Ovary (tissue), 9 donors: Measurements from ENCODE around the gene NPPC. TPM values are rescaled to one million over a fixed set of nuclear protein-coding genes. Genes with fewer than 3 reads are reported as not detected.

ENCODE experiments used
- DNase-seq, 5 donors: peaks; one replicate each; pipeline ENCODE4 v3.0.0-alpha.2; 2019 to 2020
- H3K27ac ChIP-seq, 2 donors: fragments of 200-600 bp; one replicate each; pipeline versions ENCODE4 v1.5.1 to v1.8.0; 2019 to 2022
- H3K27me3 ChIP-seq: fragments of 200-600 bp; one replicate; pipeline ENCODE4 v1.8.0; 2022
- H3K36me3 ChIP-seq: fragments of 200-600 bp; sonication (generic); one replicate; pipeline ENCODE4 v1.5.1; 2019
- H3K4me1 ChIP-seq: one replicate; pipeline ENCODE4 v1.8.1; 2013; ENCODE audit warnings: mild to moderate bottlenecking, moderate library complexity; ENCODE audit not compliant: insufficient read depth
- H3K4me3 ChIP-seq: fragments of 200-600 bp; sonication (generic); one replicate; pipeline ENCODE4 v1.5.1; 2017
- H3K9me3 ChIP-seq, 2 donors: fragments of 200-600 bp in 1 of 2; sonication (generic) in 1 of 2; one replicate each; pipeline versions ENCODE4 v1.5.1 to v1.8.1; 2013 to 2019; ENCODE audit warnings: mild to moderate bottlenecking in 1 of 2, moderate library complexity in 1 of 2
- EP300 ChIP-seq: sonication (generic); formaldehyde crosslinking; IDR thresholded peaks from one replicate; pipeline ENCODE4 v1.6.1; 2017; ENCODE audit warnings: antibody characterized with exemption
- POLR2A ChIP-seq: fragments of 450-650 bp; IDR thresholded peaks from one replicate; pipeline ENCODE4 v1.6.1; 2017; ENCODE audit warnings: antibody characterized with exemption, mild to moderate bottlenecking, moderate library complexity
- WGBS, 3 donors: extraction: QIAGEN DNeasy Blood & Tissue Kit in 1 of 3; methylation state at CpG; one replicate each; pipeline versions ENCODE4 v1.1.5 to v1.1.7; 2013 to 2017; 5-methylcytosine and 5-hydroxymethylcytosine counted together
- intact Hi-C, 4 donors: fragments of 100-400 bp; cut with DNase I; formaldehyde crosslinking; loops; one replicate each; pipeline versions ENCODE4 v1.11.0 to v1.15.1; 2022 to 2023
- polyA plus RNA-seq, 2 donors: library from polyadenylated mRNA; stranded (reverse); fragments of 200-250 nt in 1 of 2; fragments of 350-450 nt in 1 of 2; fragmentation: Illumina TruSeq in 1 of 2; extraction: RNeasy Lipid Tissue Mini Kit (QIAGEN cat#74804) in 1 of 2; gene quantifications; one replicate each; pipeline ENCODE4 v1.2.3, GENCODE V29; 2013 to 2014
- total RNA-seq, 7 donors: library from RNA; depleted of rRNA in 2 of 7; stranded (reverse); fragments of >200 nt in 2 of 7; fragmentation: NEBNext Ultra II Directional in 3 of 7; extraction: Animal tissue kit (Norgen Biotek cat#: 25700) in 3 of 7; gene quantifications; one replicate each; pipeline versions ENCODE4 v1.1.0 to v1.2.4, GENCODE V29; 2016 to 2023
- TF ChIP-seq, protein P1 (sequence below), 3 donors: fragments of 450-650 bp in 2 of 3; fragments of 200-600 bp in 1 of 3; IDR thresholded peaks; one replicate each; pipeline versions ENCODE4 v1.5.1 to v1.8.0; 2016 to 2022; ENCODE audit warnings: antibody characterized with exemption in 3 of 3, mild to moderate bottlenecking in 1 of 3
- donor health status: DM: no; HTN: no; CAD: no; lungs with moderate emphysema.
- donor health status: DM: no; HTN: no; CAD: no.
- donor health status: Bipolar disorder and iron deficiency.
- donor health status: DM: yes; HTN: yes; CAD: no.
- donor health status: DM: no; HTN: no; CAD: no.
- donor health status: DM: yes; HTN: yes; CAD: no.

Gene NPPC
- total and polyA plus RNA-seq, 9 donors, result 0.18 to 4.3 (median 0.49) TPM; not detected in 3

DNA sequence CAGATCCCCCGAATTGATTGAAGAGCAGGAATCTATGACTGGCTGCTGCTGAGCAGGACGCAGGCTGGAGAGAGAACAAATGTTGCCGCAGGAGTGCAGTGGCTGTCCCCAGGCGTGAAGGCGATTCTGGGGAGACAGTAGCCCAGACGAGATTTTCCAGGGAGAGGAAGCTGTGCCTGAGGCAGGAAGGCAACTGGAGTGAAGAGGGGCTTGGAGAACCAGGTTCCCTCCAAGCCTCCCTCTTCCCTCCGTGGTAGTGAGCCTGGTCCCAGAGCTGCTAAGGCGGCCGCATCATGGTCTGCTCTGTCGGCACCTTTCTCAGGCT is 1.3 kb upstream of the NPPC start:
- no peak overlapping the region for H3K27ac ChIP-seq
- no peak overlapping the region for H3K4me3 ChIP-seq
- 71 to 76% (median 72%) methylated on average over 10 of the region's 10 CpGs for WGBS, 3 donors
- intact Hi-C loops, result loop anchor here (5.0 to 10.0 kb wide), 4 partner anchors 215 to 597 kb away; partner anchors contain the start of genes CHRND (in 2 of the 4) and PRSS56 (in 2 of the 4)
- H3K9me3 ChIP-seq, result no peaks in the 10 kb centered on the region
- peaks cover 6% of the 10 kb centered on the region for H3K4me1 ChIP-seq
- no peak for TF ChIP-seq POLR2A
- no peak for TF ChIP-seq EP300
- TF ChIP-seq, protein P1, sequence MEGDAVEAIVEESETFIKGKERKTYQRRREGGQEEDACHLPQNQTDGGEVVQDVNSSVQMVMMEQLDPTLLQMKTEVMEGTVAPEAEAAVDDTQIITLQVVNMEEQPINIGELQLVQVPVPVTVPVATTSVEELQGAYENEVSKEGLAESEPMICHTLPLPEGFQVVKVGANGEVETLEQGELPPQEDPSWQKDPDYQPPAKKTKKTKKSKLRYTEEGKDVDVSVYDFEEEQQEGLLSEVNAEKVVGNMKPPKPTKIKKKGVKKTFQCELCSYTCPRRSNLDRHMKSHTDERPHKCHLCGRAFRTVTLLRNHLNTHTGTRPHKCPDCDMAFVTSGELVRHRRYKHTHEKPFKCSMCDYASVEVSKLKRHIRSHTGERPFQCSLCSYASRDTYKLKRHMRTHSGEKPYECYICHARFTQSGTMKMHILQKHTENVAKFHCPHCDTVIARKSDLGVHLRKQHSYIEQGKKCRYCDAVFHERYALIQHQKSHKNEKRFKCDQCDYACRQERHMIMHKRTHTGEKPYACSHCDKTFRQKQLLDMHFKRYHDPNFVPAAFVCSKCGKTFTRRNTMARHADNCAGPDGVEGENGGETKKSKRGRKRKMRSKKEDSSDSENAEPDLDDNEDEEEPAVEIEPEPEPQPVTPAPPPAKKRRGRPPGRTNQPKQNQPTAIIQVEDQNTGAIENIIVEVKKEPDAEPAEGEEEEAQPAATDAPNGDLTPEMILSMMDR (IDR thresholded peaks at IDR 0.05), result no peak
- H3K36me3 ChIP-seq, result no peaks in the 10 kb centered on the region
- no peak for DNase-seq
- H3K27me3 ChIP-seq, result no peaks in the 10 kb centered on the region

DNA sequence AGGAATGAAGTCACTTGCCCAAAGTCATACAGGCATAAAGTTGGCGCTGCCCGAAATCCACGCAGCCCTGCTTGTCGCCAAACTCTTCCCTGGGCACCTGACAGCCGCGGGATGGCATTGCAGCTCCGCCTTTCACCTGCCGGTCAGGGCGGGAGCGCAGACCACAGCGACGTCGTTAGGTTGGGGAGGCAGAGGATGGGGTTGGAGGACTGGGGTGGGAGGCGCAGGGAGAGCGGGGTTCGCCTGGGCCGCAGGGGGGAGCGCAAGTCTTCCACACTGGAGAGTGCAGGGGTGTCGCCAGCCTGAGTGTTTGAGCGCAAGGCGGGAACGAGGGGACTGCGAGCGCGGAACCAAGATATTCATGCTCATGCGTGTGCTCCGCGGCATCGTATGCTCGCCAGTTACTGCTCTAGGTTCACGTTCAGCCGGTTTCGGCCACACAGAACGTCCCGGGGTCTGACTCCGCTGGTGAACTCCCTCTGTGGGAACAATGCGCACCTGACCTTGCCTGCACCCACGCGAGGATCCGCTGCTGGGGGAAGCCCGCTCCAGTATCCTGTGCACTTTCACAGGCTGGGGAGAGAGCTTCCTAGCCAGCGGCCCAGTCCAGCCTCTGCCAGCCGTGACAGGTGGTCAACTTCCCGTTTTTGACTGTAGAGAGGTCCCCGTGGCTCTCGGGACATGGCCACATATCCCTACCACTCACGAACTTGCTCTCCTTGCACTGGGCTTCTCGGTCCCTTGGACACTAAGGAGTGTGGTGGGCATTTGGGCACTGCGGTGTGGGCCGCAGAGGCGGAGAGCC is 767 bp upstream of the NPPC start:
- intact Hi-C loops, result loop anchor here (5.0 to 10.0 kb wide), 4 partner anchors 215 to 598 kb away; partner anchors contain the start of genes CHRND (in 2 of the 4) and PRSS56 (in 2 of the 4)
- Histone ChIP-seq H3K4me1 (peaks cover 6% of the 10 kb centered on the region), H3K27ac (no peak overlapping the region), H3K9me3 (no peaks in the 10 kb centered on the region), H3K36me3 (no peaks in the 10 kb centered on the region), H3K4me3 (peak overlapping the region; percentile 9), H3K27me3 (no peaks in the 10 kb centered on the region)
- TF ChIP-seq, protein P1 (IDR thresholded peaks at IDR 0.05), result no peak
- TF ChIP-seq EP300 (no peak), POLR2A (no peak)
- WGBS, 3 donors, result 7 to 10% (median 9%) methylated on average over 48 to 51 of the region's 51 CpGs
- peak in 4 of 5 donors; percentile 14 to 53 (median 46) for DNase-seq

DNA sequence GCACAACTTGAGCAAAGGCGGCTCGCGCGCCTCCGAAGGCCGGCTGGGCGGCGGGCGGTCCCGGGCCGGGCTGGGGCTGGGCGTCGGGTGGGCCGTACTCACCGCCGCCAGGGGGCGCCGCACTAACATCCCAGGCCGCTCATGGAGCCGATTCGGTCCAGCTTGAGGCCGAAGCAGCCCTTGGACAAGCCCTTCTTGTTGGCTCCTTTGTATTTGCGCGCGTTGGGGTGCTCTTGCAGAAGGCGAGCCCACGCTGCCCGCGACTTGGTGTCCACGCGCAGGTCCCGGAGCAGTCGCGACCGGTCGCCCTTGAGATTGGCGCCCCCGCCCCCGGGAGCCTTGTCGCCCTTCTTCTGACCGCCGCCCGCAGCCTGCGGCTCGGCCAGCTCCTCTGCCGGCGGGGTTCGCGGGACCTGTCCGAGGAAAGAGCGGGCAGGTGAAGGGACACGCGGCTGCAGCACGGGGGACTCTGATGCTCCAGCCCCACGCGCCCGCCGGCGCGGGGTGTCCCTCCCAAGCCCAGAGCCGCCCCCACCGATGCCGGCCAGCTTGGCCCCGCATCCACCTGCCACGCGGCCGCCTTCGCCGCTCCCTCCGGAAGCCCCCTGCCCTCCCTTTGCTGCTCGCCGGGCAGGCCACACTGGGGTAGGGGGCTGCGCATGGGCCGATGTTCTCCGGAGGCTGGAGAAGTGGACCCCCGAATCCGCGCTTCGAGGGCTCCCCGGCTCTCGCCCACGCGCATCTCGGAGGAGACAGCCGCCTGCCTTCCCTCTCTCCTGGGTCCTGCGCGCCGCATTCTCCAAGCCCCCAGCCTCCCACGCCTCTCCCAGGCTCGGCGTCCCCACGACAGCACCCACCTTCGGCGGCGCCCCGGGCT is 655 bp downstream of the NPPC start:
- H3K36me3 ChIP-seq, result no peaks in the 10 kb centered on the region
- intact Hi-C loops, result loop anchor here (2.0 to 10.0 kb wide), 5 partner anchors 217 to 599 kb away; partner anchors contain the start of genes CHRND (in 2 of the 4) and PRSS56 (in 2 of the 4)
- H3K27me3 ChIP-seq, result no peaks in the 10 kb centered on the region
- no peak overlapping the region for H3K27ac ChIP-seq
- 0 to 1% (median 1%) methylated on average over 74 to 96 of the region's 96 CpGs for WGBS, 3 donors
- peaks cover 6% of the 10 kb centered on the region for H3K4me1 ChIP-seq
- H3K4me3 ChIP-seq, result peak overlapping the region; percentile 24
- TF ChIP-seq, protein P1 (IDR thresholded peaks at IDR 0.05), result peak; percentile 80 to 91 (median 86)
- TF ChIP-seq EP300, result no peak
- no peak for TF ChIP-seq POLR2A
- H3K9me3 ChIP-seq, result no peaks in the 10 kb centered on the region
- DNase-seq, result peak; percentile 82 to 93 (median 89)

DNA sequence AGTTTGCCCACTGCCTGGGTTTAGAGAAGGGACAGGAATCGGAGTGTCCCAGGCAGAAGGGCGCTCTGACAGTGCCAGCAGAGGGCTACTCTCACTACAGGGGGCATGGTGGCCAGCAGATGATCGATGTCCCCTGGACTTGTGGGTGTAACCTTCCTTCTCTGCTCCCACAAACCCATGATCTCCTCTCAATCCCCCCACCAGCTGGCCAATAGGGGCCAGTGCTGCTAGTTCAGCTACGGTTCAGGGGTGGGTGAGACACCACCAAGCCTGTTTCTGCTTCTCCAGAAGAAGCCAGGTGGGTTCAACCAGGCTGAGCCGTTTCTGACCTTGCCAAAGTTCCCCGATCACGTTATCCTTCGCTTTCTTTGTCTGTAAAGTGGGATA is 1.3 kb downstream of the NPPC start:
- WGBS, 3 donors, result 39 to 43% (median 39%) methylated on average over 8 of the region's 8 CpGs
- Histone ChIP-seq H3K36me3 (no peaks in the 10 kb centered on the region), H3K9me3 (no peaks in the 10 kb centered on the region), H3K4me3 (no peak overlapping the region), H3K27me3 (no peaks in the 10 kb centered on the region), H3K4me1 (peaks cover 6% of the 10 kb centered on the region), H3K27ac (no peak overlapping the region)
- DNase-seq, result no peak
- intact Hi-C loops, result loop anchor here (2.0 to 10.0 kb wide), 6 partner anchors 217 to 600 kb away; partner anchors contain the start of genes PRSS56 (in 4 of the 4) and CHRND (in 2 of the 4)
- TF ChIP-seq POLR2A (no peak), EP300 (no peak)
- TF ChIP-seq, protein P1 (IDR thresholded peaks at IDR 0.05), result no peak
